NCI-H2081 (cell line): ENCODE data around the gene CLP1.
"Not testable (repeated sequence)": the region's sequence is repeated elsewhere in the genome, so short reads cannot be mapped to it uniquely, and the experiment has no call there.

Experiments used
- DNase-seq, 2 experiments: peaks; one replicate each; lab custom pipeline; 2025; lab: John Stamatoyannopoulos, UW

The CLP1 gene

DNA sequence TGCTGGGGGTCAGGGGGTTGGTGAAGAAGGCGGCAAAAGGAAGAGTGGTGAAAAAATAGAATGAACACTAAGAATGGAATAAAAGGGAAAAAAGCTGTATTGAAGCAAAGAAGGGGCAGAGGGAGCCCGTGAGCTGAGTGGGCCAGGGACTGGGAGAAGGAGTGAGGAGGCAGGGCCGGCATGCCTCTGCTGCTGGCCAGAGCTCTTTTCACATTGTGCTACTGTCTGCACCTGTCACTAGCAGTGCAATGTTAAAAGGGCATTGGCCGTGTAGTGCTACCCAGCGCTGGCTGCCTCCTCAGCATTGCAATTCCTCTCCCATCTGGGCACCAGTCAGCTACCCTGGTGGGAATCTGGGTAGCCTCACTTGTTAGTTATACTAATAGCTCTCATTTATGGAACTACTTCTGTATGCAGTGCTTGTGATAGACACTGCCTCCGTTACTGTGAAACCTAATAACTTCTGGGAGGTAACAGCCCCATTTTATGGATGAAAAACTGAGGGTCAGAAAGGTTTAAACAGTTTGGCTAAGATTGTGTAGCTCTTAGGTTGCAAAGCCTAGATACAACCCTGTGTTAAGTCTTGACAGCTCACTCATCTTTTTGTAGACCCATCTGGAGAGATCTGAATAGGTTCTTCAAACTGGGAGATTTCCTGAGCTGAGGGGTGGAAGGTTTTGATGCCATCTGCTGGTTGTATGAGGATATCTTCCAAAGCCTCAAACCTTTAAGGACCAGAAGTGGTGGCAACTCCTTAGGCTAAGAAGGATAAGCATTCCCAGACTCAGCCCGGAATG is 16.4 kb upstream of the CLP1 start:
- peak; percentile 27 to 38 for DNase-seq

- DNase-seq, result no peak
Observed at GRCh38 chr11:57643802-57644201, 13.8 kb upstream of the CLP1 start.

GRCh38 chr11:57644748-57645688 is 12.5 kb upstream of the CLP1 start:
- DNase-seq, result peak; percentile 55 to 73

- DNase-seq, result no peak
Observed at GRCh38 chr11:57645689-57646085, 11.9 kb upstream of the CLP1 start.

- no peak for DNase-seq
Observed at GRCh38 chr11:57646194-57646798, 11.3 kb upstream of the CLP1 start.

- DNase-seq, result peak in 1 of 2 experiments; percentile 2
Observed at GRCh38 chr11:57646799-57647303, 10.7 kb upstream of the CLP1 start.

DNA sequence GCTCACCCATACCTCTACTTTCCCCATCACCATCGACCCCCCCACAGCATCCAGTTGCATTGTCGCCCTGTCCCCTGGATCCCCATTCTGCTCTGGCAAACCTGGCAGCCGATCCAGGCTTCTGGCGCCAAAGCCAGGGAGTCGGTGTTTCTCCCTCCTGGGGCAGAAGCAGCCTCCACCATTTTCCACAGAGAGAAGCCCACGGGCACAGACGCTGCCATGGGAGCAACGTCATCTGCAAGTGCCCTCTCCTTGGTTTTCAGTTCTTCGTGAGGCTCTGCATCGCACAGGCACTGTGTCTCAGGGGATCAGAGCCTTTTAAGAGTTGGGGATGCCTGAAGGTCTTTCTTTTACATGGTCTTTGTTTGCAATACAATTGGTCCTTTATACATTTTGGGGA is 10.2 kb upstream of the CLP1 start:
- DNase-seq, result no peak

GRCh38 chr11:57647960-57648800 is 9.4 kb upstream of the CLP1 start:
- no peak for DNase-seq

- no peak for DNase-seq
Observed at GRCh38 chr11:57648801-57649735, 8.5 kb upstream of the CLP1 start.

GRCh38 chr11:57649826-57650738 is 7.5 kb upstream of the CLP1 start, which contains the start of gene YPEL4:
Gene YPEL4, minus strand, starts transcription at chr11:57649912. Its CDS starts 2,805 bp downstream, at chr11:57647107.
- peak in 1 of 2 experiments; percentile 4 for DNase-seq

- DNase-seq, result no peak
Observed at GRCh38 chr11:57650739-57651090, 6.8 kb upstream of the CLP1 start.

DNA sequence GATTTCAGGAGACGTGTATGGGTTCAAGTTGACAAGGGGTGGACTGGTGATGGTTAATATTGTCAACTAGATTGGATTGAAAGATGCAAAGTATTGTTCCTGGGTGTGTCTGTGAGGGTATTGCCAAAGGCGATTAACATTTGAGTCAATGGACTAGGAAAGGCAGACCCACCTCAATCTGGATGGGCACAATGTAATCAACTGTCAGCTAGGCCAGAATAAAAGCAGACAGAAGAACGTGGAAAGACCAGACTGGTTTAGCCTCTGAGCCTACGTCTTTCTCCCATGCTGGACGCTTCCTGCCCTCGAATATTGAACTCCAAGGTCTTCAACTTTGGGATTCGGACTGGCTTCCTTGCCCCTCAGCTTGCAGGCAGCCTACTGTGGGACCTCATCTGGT is 6.2 kb upstream of the CLP1 start:
- no peak for DNase-seq

DNA sequence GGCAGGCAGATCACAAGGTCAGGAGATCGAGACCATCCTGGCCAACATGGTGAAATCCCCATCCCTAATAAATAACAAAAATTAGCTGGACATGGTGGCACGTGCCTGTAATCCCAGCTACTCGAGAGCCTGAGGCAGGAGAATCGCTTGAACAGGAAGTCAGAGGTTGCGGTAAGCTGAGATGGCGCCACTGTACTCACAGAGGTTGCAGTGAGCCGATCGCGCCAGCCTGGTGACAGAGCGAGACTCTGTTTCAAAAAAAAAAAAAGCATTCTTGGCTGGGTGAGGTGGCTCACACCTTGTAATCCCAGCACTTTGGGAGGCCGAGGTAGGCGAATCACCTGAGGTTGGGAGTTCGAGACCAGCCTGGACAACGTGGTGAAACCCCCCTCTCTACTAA is 5.3 kb upstream of the CLP1 start:
- DNase-seq, result not testable (repeated sequence)

- DNase-seq, result no peak
Observed at GRCh38 chr11:57652662-57653061, 4.9 kb upstream of the CLP1 start.

GRCh38 chr11:57653163-57653562 is 4.4 kb upstream of the CLP1 start:
- no peak for DNase-seq

DNA sequence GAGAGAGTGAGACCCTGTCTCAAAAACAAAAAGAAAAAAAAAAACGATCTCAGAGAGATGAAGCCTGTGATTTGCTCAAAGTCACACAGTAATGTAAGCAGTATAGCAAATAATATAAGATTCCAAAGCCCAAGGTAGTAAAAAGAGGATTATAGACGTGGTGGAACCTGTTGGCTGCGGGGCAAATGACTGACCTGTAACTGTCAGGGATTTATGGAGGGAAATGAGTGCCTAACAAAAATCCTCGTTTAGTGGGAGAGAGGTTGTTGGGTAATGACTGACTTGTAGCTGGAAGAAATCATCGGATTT is 723 bp upstream of the CLP1 start:
- DNase-seq, result no peak

- no peak for DNase-seq
Observed at GRCh38 chr11:57658023-57658361, 430 bp downstream of the CLP1 start.

- DNase-seq, result no peak
Observed at GRCh38 chr11:57659669-57660068, 2.1 kb downstream of the CLP1 start.

- no peak for DNase-seq
Observed at GRCh38 chr11:57662893-57663292, 5.3 kb downstream of the CLP1 start.

DNA sequence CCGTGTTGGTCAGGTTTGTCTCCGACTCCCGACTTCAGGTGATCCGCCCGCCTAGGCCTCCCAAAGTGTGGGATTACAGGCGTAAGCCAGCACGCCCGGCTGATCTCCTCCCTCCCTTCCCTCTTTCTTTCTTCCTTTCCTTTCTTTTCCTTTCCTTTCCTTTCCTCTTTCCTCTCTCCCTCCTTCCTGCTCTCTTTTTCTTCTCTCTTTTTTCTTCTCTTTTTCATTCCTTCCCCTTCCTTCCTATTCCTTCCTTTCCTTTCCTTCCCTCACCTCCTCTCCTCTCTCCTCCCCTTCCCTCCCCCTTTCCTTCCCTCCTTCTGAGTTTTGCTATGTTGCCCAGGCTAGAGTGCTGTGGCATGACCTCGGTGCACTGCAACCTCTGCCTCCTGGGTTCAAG is 6.4 kb downstream of the CLP1 start:
- no peak for DNase-seq
